ENCODE data around the gene ALDH1A1. TPM values are rescaled to one million over a fixed set of nuclear protein-coding genes. Genes with fewer than 3 reads are reported as not detected.

ALDH1A1 gene
- polyA plus RNA-seq, 1 experiment = 7.0 TPM

DNA sequence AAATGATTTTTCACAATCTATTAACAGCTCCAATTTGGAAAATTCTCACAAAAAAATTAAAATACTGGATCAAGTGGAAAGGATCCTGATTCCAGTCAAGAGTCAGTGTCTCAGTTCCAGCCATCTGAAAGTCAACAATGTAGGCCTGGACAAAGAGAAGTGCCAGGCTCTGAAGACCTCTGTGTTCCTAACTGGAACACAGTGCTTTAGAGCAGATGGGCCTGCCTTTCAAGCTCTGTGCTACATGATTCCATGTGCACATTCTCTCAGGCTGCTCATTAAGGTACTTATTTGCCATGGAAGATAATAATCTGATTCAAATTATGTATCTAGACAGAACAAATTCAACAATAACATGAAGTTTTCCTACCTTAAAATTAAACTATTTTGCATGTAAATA is 30.2 kb upstream of the ALDH1A1 start:
- TF ChIP-seq, protein P1, sequence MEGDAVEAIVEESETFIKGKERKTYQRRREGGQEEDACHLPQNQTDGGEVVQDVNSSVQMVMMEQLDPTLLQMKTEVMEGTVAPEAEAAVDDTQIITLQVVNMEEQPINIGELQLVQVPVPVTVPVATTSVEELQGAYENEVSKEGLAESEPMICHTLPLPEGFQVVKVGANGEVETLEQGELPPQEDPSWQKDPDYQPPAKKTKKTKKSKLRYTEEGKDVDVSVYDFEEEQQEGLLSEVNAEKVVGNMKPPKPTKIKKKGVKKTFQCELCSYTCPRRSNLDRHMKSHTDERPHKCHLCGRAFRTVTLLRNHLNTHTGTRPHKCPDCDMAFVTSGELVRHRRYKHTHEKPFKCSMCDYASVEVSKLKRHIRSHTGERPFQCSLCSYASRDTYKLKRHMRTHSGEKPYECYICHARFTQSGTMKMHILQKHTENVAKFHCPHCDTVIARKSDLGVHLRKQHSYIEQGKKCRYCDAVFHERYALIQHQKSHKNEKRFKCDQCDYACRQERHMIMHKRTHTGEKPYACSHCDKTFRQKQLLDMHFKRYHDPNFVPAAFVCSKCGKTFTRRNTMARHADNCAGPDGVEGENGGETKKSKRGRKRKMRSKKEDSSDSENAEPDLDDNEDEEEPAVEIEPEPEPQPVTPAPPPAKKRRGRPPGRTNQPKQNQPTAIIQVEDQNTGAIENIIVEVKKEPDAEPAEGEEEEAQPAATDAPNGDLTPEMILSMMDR (IDR thresholded peaks at IDR 0.05; ENCODE audit: low read depth, low read length) = no peak
- POLR2A ChIA-PET = no interaction called here

GRCh38 chr9:72982146-72982799 is 29.4 kb upstream of the ALDH1A1 start:
- no peak for DNase-seq (ENCODE audit: low read depth, low spot score)
- TF ChIP-seq, protein P1 (IDR thresholded peaks at IDR 0.05; ENCODE audit: low read depth, low read length) = no peak
- H3K27me3 ChIP-seq (ENCODE audit: control insufficient read depth, insufficient read depth, low read length) = no peaks in the 10 kb centered on the region
- CTCF ChIA-PET = no interaction called here
- POLR2A ChIA-PET = no interaction called here
- H3K27ac ChIP-seq (ENCODE audit: low read depth, low read length) = no peak overlapping the region
- H3K4me3 ChIP-seq (ENCODE audit: low read depth, low read length) = no peak overlapping the region
- no peaks in the 10 kb centered on the region for H3K9me3 ChIP-seq (ENCODE audit: control insufficient read depth, insufficient read depth, low read length)

More for the DNA sequence above, 30.2 kb upstream of the ALDH1A1 start:
- no peak for DNase-seq (ENCODE audit: low read depth, low spot score)
- CTCF ChIA-PET = no interaction called here
- H3K27ac ChIP-seq (ENCODE audit: low read depth, low read length) = no peak overlapping the region
- no peaks in the 10 kb centered on the region for H3K27me3 ChIP-seq (ENCODE audit: control insufficient read depth, insufficient read depth, low read length)
- no peak overlapping the region for H3K4me3 ChIP-seq (ENCODE audit: low read depth, low read length)
- no peaks in the 10 kb centered on the region for H3K9me3 ChIP-seq (ENCODE audit: control insufficient read depth, insufficient read depth, low read length)

DNA sequence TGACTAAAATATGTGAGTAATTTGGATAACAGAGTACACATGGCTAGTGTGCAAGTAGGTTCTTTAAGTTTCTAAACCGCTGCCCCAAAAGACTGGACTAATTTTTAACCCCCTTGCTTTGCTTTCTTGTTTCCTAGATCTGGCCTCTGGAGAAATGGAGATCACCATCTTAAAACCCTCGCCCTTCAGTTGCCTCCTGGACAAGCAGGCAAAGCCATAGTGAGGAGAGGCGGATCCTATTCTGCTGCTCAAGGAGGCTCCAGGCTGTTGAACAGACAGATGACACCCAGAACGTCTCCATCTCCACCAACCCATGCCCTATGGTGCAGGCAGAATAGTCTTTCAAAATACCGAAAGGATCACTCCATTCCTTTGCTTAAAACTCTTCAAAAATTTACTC is 28.6 kb upstream of the ALDH1A1 start:
- TF ChIP-seq, protein P1 (IDR thresholded peaks at IDR 0.05; ENCODE audit: low read depth, low read length) = no peak
- ChIA-PET POLR2A (no interaction called here), CTCF (no interaction called here)

GRCh38 chr9:72980600-72981265 is 27.9 kb upstream of the ALDH1A1 start:
- Histone ChIP-seq H3K27ac (ENCODE audit: low read depth, low read length) (no peak overlapping the region), H3K9me3 (ENCODE audit: control insufficient read depth, insufficient read depth, low read length) (no peaks in the 10 kb centered on the region), H3K4me3 (ENCODE audit: low read depth, low read length) (no peak overlapping the region), H3K27me3 (ENCODE audit: control insufficient read depth, insufficient read depth, low read length) (no peaks in the 10 kb centered on the region)
- POLR2A ChIA-PET = no interaction called here
- TF ChIP-seq, protein P1 (IDR thresholded peaks at IDR 0.05; ENCODE audit: low read depth, low read length) = no peak
- no peak for DNase-seq (ENCODE audit: low read depth, low spot score)
- CTCF ChIA-PET = no interaction called here

More for the DNA sequence above, 28.6 kb upstream of the ALDH1A1 start:
- no peaks in the 10 kb centered on the region for H3K27me3 ChIP-seq (ENCODE audit: control insufficient read depth, insufficient read depth, low read length)
- DNase-seq (ENCODE audit: low read depth, low spot score) = no peak
- no peak overlapping the region for H3K27ac ChIP-seq (ENCODE audit: low read depth, low read length)
- no peaks in the 10 kb centered on the region for H3K9me3 ChIP-seq (ENCODE audit: control insufficient read depth, insufficient read depth, low read length)
- no peak overlapping the region for H3K4me3 ChIP-seq (ENCODE audit: low read depth, low read length)

GRCh38 chr9:72980183-72980582 is 27.3 kb upstream of the ALDH1A1 start:
- Histone ChIP-seq H3K4me3 (ENCODE audit: low read depth, low read length) (no peak overlapping the region), H3K27ac (ENCODE audit: low read depth, low read length) (no peak overlapping the region), H3K9me3 (ENCODE audit: control insufficient read depth, insufficient read depth, low read length) (no peaks in the 10 kb centered on the region), H3K27me3 (ENCODE audit: control insufficient read depth, insufficient read depth, low read length) (no peaks in the 10 kb centered on the region)
- TF ChIP-seq, protein P1 (IDR thresholded peaks at IDR 0.05; ENCODE audit: low read depth, low read length) = no peak
- DNase-seq (ENCODE audit: low read depth, low spot score) = no peak
- POLR2A ChIA-PET = no interaction called here
- CTCF ChIA-PET = no interaction called here

All from AG04450 (cell line).